Measurements from ENCODE around the gene PTPRM.

GRCh38 chr18:8380926-8381325 lies 813.8 kb downstream of the PTPRM start:
- TF ChIP-seq POLR2A (IDR thresholded peaks at IDR 0.05): no peak
- TF ChIP-seq, protein P1, sequence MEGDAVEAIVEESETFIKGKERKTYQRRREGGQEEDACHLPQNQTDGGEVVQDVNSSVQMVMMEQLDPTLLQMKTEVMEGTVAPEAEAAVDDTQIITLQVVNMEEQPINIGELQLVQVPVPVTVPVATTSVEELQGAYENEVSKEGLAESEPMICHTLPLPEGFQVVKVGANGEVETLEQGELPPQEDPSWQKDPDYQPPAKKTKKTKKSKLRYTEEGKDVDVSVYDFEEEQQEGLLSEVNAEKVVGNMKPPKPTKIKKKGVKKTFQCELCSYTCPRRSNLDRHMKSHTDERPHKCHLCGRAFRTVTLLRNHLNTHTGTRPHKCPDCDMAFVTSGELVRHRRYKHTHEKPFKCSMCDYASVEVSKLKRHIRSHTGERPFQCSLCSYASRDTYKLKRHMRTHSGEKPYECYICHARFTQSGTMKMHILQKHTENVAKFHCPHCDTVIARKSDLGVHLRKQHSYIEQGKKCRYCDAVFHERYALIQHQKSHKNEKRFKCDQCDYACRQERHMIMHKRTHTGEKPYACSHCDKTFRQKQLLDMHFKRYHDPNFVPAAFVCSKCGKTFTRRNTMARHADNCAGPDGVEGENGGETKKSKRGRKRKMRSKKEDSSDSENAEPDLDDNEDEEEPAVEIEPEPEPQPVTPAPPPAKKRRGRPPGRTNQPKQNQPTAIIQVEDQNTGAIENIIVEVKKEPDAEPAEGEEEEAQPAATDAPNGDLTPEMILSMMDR (IDR thresholded peaks at IDR 0.05): no peak

Data from ovary (tissue), 3 donors.